BJ (cell line): ENCODE results near the gene TIMP1. TPM values are rescaled to one million over a fixed set of nuclear protein-coding genes. Genes with fewer than 3 reads are reported as not detected.
"Not testable (repeated sequence)": the region's sequence is repeated elsewhere in the genome, so short reads cannot be mapped to it uniquely, and the experiment has no call there.

Experiments
- CTCF ChIA-PET: fragments of 350-600 bp; formaldehyde crosslinking; extraction: SDS; loops from one replicate; lab custom pipeline; 2021; ENCODE audit warnings: antibody characterized with exemption, inconsistent platforms; lab: Yijun Ruan, JAX
- POLR2A ChIA-PET: fragments of 300-600 bp; sonication (Branson Sonifier 250); formaldehyde crosslinking; extraction: SDS; loops from one replicate; lab custom pipeline; 2021; ENCODE audit warnings: antibody characterized with exemption; lab: Charles Lee
- DNase-seq: peaks from one replicate; pipeline ENCODE4 v3.0.0-alpha.2; 2011; ENCODE audit warnings: low read depth
- H3K27me3 ChIP-seq: 2 replicates; pipeline ENCODE4 v1.6.0; 2011; ENCODE audit warnings: low read length; ENCODE audit not compliant: control insufficient read depth, insufficient read depth
- H3K36me3 ChIP-seq: 2 replicates; pipeline ENCODE4 v1.5.1; 2011; ENCODE audit warnings: low read length; ENCODE audit not compliant: control insufficient read depth, insufficient read depth
- H3K4me3 ChIP-seq: 2 replicates; pipeline ENCODE4 v1.5.1; 2011; ENCODE audit warnings: low read depth, mild to moderate bottlenecking, control low read depth, low read length
- CTCF ChIP-seq: IDR thresholded peaks from 2 replicates; pipeline ENCODE4 v1.5.1; 2011; ENCODE audit warnings: low read depth, mild to moderate bottlenecking, control low read depth, inconsistent platforms, low read length, moderate library complexity; ENCODE audit not compliant: insufficient read depth
- polyA plus RNA-seq: library from polyadenylated mRNA; depleted of rRNA; stranded (reverse); fragments of >200 nt; gene quantifications from 2 replicates; pipeline ENCODE4 v1.2.3, GENCODE V29; 2011

TIMP1 gene
- polyA plus RNA-seq, 1 experiment = 1,870 TPM

GRCh38 chrX:47597222-47597621, 15.0 kb downstream of the TIMP1 start:
- ChIA-PET POLR2A (no interaction called here), CTCF (no interaction called here)
- H3K36me3 ChIP-seq = no peaks in the 10 kb centered on the region
- H3K27me3 ChIP-seq = no peaks in the 10 kb centered on the region
- no peak for DNase-seq
- no peak overlapping the region for H3K4me3 ChIP-seq
- TF ChIP-seq CTCF = no peak

GRCh38 chrX:47603125-47603524, 20.9 kb downstream of the TIMP1 start:
- H3K4me3 ChIP-seq, DNase-seq, H3K27me3 ChIP-seq, POLR2A ChIA-PET, H3K36me3 ChIP-seq, CTCF ChIA-PET: not testable (repeated sequence)

- Histone ChIP-seq H3K27me3 (no peaks in the 10 kb centered on the region; the same call in 1 of the 2 replicates), H3K4me3 (no peak overlapping the region), H3K36me3 (no peaks in the 10 kb centered on the region)
- ChIA-PET CTCF (no interaction called here), POLR2A (no interaction called here)
- TF ChIP-seq CTCF = no peak
- no peak for DNase-seq
Measured at GRCh38 chrX:47605024-47605423, 22.8 kb downstream of the TIMP1 start.

- ChIA-PET POLR2A (no interaction called here), CTCF (no interaction called here)
- Histone ChIP-seq H3K4me3 (no peak overlapping the region), H3K27me3 (no peaks in the 10 kb centered on the region; the same call in none of the 2 replicates), H3K36me3 (no peaks in the 10 kb centered on the region)
- no peak for TF ChIP-seq CTCF
- DNase-seq = no peak
Measured at GRCh38 chrX:47607091-47607490, 24.9 kb downstream of the TIMP1 start.

GRCh38 chrX:47608130-47608810, 26.0 kb downstream of the TIMP1 start:
- CTCF ChIA-PET = no interaction called here
- POLR2A ChIA-PET = no interaction called here
- no peak for TF ChIP-seq CTCF
- H3K4me3 ChIP-seq = no peak overlapping the region
- H3K27me3 ChIP-seq = no peaks in the 10 kb centered on the region; the same call in none of the 2 replicates
- H3K36me3 ChIP-seq = no peaks in the 10 kb centered on the region
- DNase-seq = no peak

GRCh38 chrX:47610511-47610910, 28.3 kb downstream of the TIMP1 start:
- Histone ChIP-seq H3K4me3 (no peak overlapping the region), H3K27me3 (no peaks in the 10 kb centered on the region; the same call in none of the 2 replicates), H3K36me3 (no peaks in the 10 kb centered on the region)
- POLR2A ChIA-PET = no interaction called here
- CTCF ChIA-PET = no interaction called here
- TF ChIP-seq CTCF = no peak
- DNase-seq = no peak
